ENCODE measurements around the gene RCL1.

GRCh38 chr9:4832786-4833579, 40.2 kb downstream of the RCL1 start:
- TF ChIP-seq GATA2 (IDR thresholded peaks at IDR 0.05; ENCODE audit: low read depth, low read length), result no peak
- no peak for TF ChIP-seq GATA3 (IDR thresholded peaks at IDR 0.05; ENCODE audit: low read depth, low read length)

All from SH-SY5Y (cell line).